NOMO-1 treated with dmso at 0.1 percent for 144 hours (cell line): ENCODE results near the gene ALDH1L1.

Source experiments
- DNase-seq: peaks from one replicate; lab custom pipeline; 2025; ENCODE audit not compliant: unreplicated experiment; lab: John Stamatoyannopoulos, UW

Gene ALDH1L1

GRCh38 chr3:126056681-126057500 lies 123.5 kb downstream of the ALDH1L1 start:
- DNase-seq, result no peak

GRCh38 chr3:126056088-126056487 lies 124.3 kb downstream of the ALDH1L1 start:
- no peak for DNase-seq

- DNase-seq, result no peak
Observed at GRCh38 chr3:126054870-126055269, 125.5 kb downstream of the ALDH1L1 start.

DNA sequence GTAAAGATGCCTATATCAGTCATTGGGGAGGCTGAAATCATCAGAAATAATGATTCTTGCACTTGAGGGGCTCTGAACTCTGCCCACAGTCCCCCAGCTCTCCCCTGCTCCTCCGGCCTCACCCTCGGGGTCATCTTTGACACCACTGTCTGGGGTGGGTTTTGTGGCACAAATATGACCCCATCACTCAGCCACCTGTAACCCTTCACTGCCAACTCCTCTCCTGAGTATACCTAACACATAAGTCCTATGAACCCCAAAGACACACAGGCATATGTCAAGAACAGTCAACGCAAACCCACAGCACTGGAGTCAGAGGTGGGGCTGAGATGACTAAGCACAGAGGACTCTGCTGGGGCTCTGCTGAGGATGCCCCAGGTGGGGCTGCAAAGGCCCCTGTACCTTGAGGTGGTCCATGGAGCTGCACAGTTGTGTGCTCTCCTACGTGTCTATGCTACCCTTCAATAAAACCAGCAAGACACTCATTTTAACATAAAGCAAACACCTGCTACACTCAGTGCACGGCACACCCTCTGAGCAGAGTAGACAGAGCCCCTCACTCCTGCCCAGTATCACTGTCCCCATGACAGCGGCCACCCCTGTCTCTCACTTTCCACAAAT lies 126.3 kb downstream of the ALDH1L1 start:
- no peak for DNase-seq
